Activated T-helper 2 cell treated with anti-CD3 and anti-CD28 coated beads, Interferon-gamma antibody, Interleukin-2, Interleukin-4, amounts not matched to agents 10 μg/mL and 5 μg/mL and 100 μg/mL, durations not matched to agents 14 hours and 24 hours and 36 hours (primary cell): Measurements from ENCODE around the gene TXNDC12. TPM values are rescaled to one million over a fixed set of nuclear protein-coding genes. Genes with fewer than 3 reads are reported as not detected.
A peak's percentile ranks its signal among the peaks of the same experiment; 100 is the strongest.
"Not testable (repeated sequence)": the region's sequence is repeated elsewhere in the genome, so short reads cannot be mapped to it uniquely, and the experiment has no call there.

Experiments
- DNase-seq: peaks from one replicate; pipeline ENCODE4 v3.0.0; 2021; ENCODE audit warnings: low spot score
- H3K27ac Mint-ChIP-seq: one replicate; pipeline ENCODE4 v1.8.0; 2021; ENCODE audit warnings: mixed read lengths
- H3K27me3 Mint-ChIP-seq: one replicate; pipeline ENCODE4 v1.8.0; 2021; ENCODE audit warnings: low read depth, mixed read lengths
- H3K36me3 Mint-ChIP-seq: one replicate; pipeline ENCODE4 v1.8.0; 2021; ENCODE audit warnings: low read depth, mixed read lengths
- H3K4me1 Mint-ChIP-seq: one replicate; pipeline ENCODE4 v1.8.0; 2021; ENCODE audit warnings: low read depth, mixed read lengths
- H3K4me3 Mint-ChIP-seq: one replicate; pipeline ENCODE4 v1.8.0; 2021; ENCODE audit warnings: low read depth, mild to moderate bottlenecking, moderate library complexity, mixed read lengths
- H3K9me3 Mint-ChIP-seq: one replicate; pipeline ENCODE4 v1.8.0; 2021; ENCODE audit warnings: mixed read lengths
- intact Hi-C: fragments of 100-400 bp; cut with micrococcal nuclease; formaldehyde crosslinking; loops from one replicate; pipeline ENCODE4 v1.15.1; 2023
- total RNA-seq: library from RNA; stranded (reverse); gene quantifications from 2 replicates; pipeline ENCODE4 v1.2.3, GENCODE V29; 2022

The TXNDC12 gene
- total RNA-seq, 1 donor from 2014 or later: 44.9 TPM

DNA sequence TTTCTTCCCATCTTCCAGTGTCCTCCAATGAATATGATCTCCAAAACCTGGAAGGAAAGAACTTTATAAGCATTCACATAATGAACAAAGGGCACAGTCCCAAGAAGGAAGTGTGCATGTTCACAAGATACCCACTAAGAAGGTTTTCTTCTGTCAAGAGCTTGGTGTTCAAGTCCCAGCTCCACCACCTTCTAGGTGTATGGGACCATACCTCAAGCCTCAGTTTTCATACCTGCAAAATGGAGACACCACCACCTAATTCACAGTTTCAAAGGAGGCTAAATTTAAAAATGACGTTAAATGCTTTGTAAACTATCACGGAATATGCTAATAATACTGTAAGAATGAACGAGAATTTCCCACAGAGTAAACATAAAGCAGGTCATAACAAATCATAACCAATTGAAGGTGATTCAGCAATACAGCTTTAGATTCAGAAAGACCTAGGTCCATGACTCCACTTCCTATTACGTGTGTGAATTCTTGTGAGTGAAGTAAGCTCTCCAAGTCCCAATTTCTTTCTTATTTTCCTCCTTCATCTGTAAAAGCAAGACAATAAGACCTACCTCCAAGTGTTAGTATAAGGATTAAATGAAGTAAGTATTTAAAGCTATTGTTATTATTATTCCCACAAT, 13.3 kb downstream of the TXNDC12 start:
- H3K27ac Mint-ChIP-seq: no peak overlapping the region
- H3K27me3 Mint-ChIP-seq: no peaks in the 10 kb centered on the region
- DNase-seq: no peak
- H3K4me3 Mint-ChIP-seq: no peak overlapping the region
- intact Hi-C loops: no loop called here
- H3K9me3 Mint-ChIP-seq: no peaks in the 10 kb centered on the region
- H3K36me3 Mint-ChIP-seq: peaks cover 34% of the 10 kb centered on the region
- peaks cover 7% of the 10 kb centered on the region for H3K4me1 Mint-ChIP-seq

- Mint-ChIP-seq H3K27me3 (no peaks in the 10 kb centered on the region), H3K27ac (no peak overlapping the region), H3K36me3 (peaks cover 32% of the 10 kb centered on the region), H3K4me3 (no peak overlapping the region), H3K4me1 (peaks cover 6% of the 10 kb centered on the region), H3K9me3 (no peaks in the 10 kb centered on the region)
- intact Hi-C loops: no loop called here
- no peak for DNase-seq
Measured at GRCh38 chr1:52037909-52038308, 17.1 kb downstream of the TXNDC12 start.

DNA sequence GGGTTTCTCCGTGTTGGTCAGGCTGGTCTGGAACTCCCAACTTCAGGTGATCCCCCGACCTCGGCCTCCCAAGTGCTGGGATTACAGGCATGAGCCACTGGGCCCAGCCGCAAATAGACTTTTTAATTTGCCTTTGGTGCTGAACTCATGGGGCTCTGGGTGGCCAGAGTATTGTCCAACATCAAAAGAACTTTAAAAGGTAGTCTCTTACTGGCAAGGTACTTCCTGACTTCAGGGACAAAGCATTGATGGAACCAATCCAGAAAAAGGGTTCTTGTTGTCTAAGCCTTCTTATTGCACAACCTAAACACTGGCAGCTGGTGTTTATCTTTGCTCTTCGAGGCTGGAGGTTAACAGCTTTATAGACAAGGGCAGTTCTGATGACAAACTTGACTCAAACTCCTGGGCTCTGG, 17.6 kb downstream of the TXNDC12 start:
- peaks cover 9% of the 10 kb centered on the region for H3K4me1 Mint-ChIP-seq
- no peak for DNase-seq
- H3K36me3 Mint-ChIP-seq: peaks cover 37% of the 10 kb centered on the region

DNA sequence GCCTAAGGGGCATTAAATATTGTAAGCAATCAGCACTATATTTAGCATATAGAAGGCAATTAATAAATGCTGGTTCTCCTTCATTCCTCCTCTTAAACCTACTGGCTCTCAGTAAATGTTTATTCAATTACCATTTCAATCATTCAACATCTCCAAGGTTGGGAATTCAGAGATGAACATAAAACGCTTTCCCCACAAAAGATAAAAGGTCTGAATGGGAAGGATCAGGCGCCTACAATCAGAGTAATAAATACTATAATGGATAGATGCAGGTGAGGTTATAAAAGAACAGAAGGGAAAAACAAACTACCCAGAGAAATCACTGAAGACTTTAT, 21.0 kb downstream of the TXNDC12 start:
- peaks cover 51% of the 10 kb centered on the region for H3K36me3 Mint-ChIP-seq
- peaks cover 30% of the 10 kb centered on the region for H3K4me1 Mint-ChIP-seq
- peak overlapping the region; percentile 93 for H3K4me3 Mint-ChIP-seq
- no peaks in the 10 kb centered on the region for H3K27me3 Mint-ChIP-seq
- peak overlapping the region; percentile 90 for H3K27ac Mint-ChIP-seq
- intact Hi-C loops: no loop called here
- H3K9me3 Mint-ChIP-seq: no peaks in the 10 kb centered on the region
- no peak for DNase-seq

More for the DNA sequence above, 17.6 kb downstream of the TXNDC12 start:
- H3K9me3 Mint-ChIP-seq: no peaks in the 10 kb centered on the region
- H3K27me3 Mint-ChIP-seq: no peaks in the 10 kb centered on the region
- no peak overlapping the region for H3K4me3 Mint-ChIP-seq
- H3K27ac Mint-ChIP-seq: no peak overlapping the region
- intact Hi-C loops: no loop called here

GRCh38 chr1:52033190-52034049, 21.6 kb downstream of the TXNDC12 start, which contains the start of gene KTI12:
TSS of gene KTI12 (minus strand) at chr1:52033810. CDS start at chr1:52033761, 49 bp downstream.
- Mint-ChIP-seq H3K27ac (peak within 1 kb of the TSS; percentile 90), H3K9me3 (no peaks in the 10 kb centered on the region), H3K36me3 (peaks cover 50% of the 10 kb centered on the region), H3K4me3 (peak within 1 kb of the TSS; percentile 93), H3K4me1 (peaks cover 30% of the 10 kb centered on the region), H3K27me3 (no peaks in the 10 kb centered on the region)
- peak; percentile 83 for DNase-seq
- intact Hi-C loops: loop anchor here (1.0 kb wide), 1 partner anchor 22 kb away; the partner anchor contains the start of gene TXNDC12

GRCh38 chr1:52032785-52033131, 22.2 kb downstream of the TXNDC12 start:
- peaks cover 30% of the 10 kb centered on the region for H3K4me1 Mint-ChIP-seq
- no peaks in the 10 kb centered on the region for H3K27me3 Mint-ChIP-seq
- DNase-seq: no peak
- peak overlapping the region; percentile 93 for H3K4me3 Mint-ChIP-seq
- peak overlapping the region; percentile 90 for H3K27ac Mint-ChIP-seq
- peaks cover 50% of the 10 kb centered on the region for H3K36me3 Mint-ChIP-seq
- intact Hi-C loops: loop anchor here (1.0 kb wide), 1 partner anchor 23 kb away; the partner anchor contains the start of gene TXNDC12
- H3K9me3 Mint-ChIP-seq: no peaks in the 10 kb centered on the region

DNA sequence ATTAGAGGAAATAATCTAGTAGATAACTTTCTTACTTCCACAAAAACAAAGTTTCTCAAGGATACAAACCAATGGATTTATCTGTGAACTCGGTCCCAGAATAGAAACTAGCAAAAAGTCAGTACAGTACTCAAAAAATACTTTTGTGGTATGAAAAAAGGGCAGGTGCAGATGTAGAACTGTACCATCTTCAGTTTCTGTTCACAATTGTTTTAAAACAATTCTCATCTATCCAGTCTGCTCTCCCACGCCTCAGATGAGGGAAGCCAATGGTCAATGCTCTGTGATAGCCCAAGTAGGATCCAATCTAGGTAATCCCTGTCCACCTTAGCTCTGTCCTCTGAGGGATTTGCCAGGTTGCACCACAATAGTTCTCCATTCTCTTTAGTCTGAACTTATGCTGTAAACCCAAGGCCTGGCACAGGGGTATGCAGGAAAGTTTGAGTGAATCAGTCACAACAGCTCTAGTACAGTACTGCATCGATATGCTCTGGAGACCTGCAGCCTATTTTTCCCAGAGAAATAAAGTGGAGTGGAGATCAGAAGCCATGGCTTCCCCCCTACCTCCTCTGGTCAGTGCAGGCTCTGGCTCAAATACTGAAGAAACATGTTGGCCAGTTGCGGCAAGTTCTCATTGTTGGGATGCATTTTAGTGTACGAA, 22.7 kb downstream of the TXNDC12 start:
- DNase-seq: no peak
- intact Hi-C loops: no loop called here
- H3K4me1 Mint-ChIP-seq: peaks cover 30% of the 10 kb centered on the region
- H3K4me3 Mint-ChIP-seq: peak overlapping the region; percentile 93
- no peaks in the 10 kb centered on the region for H3K9me3 Mint-ChIP-seq
- H3K27ac Mint-ChIP-seq: peak overlapping the region; percentile 90
- no peaks in the 10 kb centered on the region for H3K27me3 Mint-ChIP-seq
- peaks cover 52% of the 10 kb centered on the region for H3K36me3 Mint-ChIP-seq

- H3K9me3 Mint-ChIP-seq, H3K27ac Mint-ChIP-seq, H3K4me3 Mint-ChIP-seq, intact Hi-C loops, DNase-seq, H3K27me3 Mint-ChIP-seq: not testable (repeated sequence)
- Mint-ChIP-seq H3K4me1 (peaks cover 26% of the 10 kb centered on the region), H3K36me3 (peaks cover 66% of the 10 kb centered on the region)
Measured at GRCh38 chr1:52028839-52029238, 26.2 kb downstream of the TXNDC12 start.

DNA sequence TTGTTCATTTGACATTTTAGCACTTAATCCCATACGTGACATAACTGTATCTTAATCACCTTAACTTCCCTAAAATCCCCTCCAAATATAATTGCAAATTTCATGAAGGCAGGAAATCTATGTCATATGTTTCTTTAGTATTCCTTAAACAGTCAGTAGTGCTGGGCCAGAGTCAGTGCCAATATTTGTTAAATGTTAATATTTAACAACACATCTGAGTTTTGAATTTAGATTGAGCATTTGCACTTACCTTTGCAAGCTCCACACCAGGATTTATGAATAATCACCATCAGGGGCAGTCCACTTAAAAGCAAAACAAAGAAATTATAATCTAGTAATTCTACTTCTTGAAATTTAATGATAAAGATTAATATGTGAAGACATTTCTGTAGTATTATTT, 26.7 kb downstream of the TXNDC12 start:
- H3K9me3 Mint-ChIP-seq: no peaks in the 10 kb centered on the region
- H3K27ac Mint-ChIP-seq: no peak overlapping the region
- intact Hi-C loops: no loop called here
- H3K4me3 Mint-ChIP-seq: no peak overlapping the region
- H3K4me1 Mint-ChIP-seq: peaks cover 24% of the 10 kb centered on the region
- no peak for DNase-seq
- no peaks in the 10 kb centered on the region for H3K27me3 Mint-ChIP-seq
- peaks cover 66% of the 10 kb centered on the region for H3K36me3 Mint-ChIP-seq

DNA sequence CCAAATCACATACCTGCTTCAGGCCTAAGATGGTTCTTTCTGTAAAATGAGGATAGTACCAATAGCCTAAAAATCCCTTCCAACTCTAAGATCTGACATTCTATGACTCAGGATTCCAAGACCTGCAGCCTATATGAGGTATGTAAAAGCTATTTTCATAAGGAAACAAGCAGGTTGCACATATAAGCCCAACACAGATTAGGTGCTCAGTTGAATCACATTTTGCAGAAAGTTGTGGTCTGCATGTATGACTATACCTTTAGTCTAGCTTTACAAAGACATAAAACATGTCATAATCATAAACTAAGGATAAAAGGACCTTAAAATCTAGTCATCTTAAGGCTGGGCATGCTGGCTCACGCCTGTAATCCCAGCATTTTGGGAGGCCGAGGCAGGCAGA, 28.7 kb downstream of the TXNDC12 start:
- Mint-ChIP-seq H3K4me1 (peaks cover 10% of the 10 kb centered on the region), H3K36me3 (peaks cover 61% of the 10 kb centered on the region), H3K4me3 (no peak overlapping the region), H3K9me3 (no peaks in the 10 kb centered on the region), H3K27ac (no peak overlapping the region), H3K27me3 (no peaks in the 10 kb centered on the region)
- intact Hi-C loops: no loop called here
- DNase-seq: no peak

DNA sequence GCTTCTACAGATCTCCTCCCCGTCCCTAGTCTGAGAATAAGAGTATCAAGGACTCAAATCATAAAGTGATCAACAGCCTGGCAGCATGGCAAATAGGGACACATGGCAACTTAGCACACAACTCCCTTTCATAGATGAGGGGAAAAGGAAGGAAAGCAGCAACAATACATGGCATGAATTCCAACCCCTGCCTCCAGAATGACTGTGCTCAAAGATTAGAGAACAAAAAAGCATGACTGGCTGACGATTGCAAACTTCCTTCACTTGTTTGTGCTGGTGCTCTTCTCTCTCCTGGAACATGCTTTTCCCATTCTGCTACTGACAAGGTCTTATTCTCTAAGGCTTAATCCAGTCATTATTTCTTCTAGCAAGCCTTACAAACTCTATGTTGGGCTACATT, 32.9 kb downstream of the TXNDC12 start:
- intact Hi-C loops: no loop called here
- no peaks in the 10 kb centered on the region for H3K27me3 Mint-ChIP-seq
- H3K9me3 Mint-ChIP-seq: no peaks in the 10 kb centered on the region
- no peak overlapping the region for H3K4me3 Mint-ChIP-seq
- peaks cover 56% of the 10 kb centered on the region for H3K36me3 Mint-ChIP-seq
- no peak overlapping the region for H3K27ac Mint-ChIP-seq
- DNase-seq: no peak
- no peaks in the 10 kb centered on the region for H3K4me1 Mint-ChIP-seq

GRCh38 chr1:52008071-52008809, 46.8 kb downstream of the TXNDC12 start:
- Mint-ChIP-seq H3K4me1 (no peaks in the 10 kb centered on the region), H3K36me3 (no peaks in the 10 kb centered on the region), H3K9me3 (no peaks in the 10 kb centered on the region), H3K27ac (no peak overlapping the region), H3K4me3 (no peak overlapping the region), H3K27me3 (peaks cover 23% of the 10 kb centered on the region)
- DNase-seq: no peak
- intact Hi-C loops: no loop called here
